ENCODE data around the gene PAM. TPM values are rescaled to one million over a fixed set of nuclear protein-coding genes. Genes with fewer than 3 reads are reported as not detected.

PAM gene
- total RNA-seq, 1 donor from 2014 or later = 940 TPM

DNA sequence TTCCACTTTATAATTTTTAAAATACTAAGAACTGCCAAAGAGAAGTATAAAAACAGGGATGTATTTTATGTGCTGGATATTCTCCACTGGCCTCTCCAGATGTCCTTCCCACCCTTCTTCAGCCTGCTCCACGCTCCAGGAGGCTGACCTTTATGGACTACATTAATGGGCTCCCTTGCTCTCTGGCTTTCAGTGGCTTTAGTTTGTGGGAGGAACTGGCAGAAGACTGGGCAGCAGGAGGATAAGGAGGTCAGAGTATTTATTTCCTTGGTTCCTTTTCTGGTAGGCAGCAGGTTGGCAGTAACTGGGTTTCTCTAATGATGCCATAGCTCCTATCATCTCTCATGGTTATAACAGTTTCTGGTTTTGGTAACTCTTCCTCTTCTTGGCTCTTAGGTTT is 133.9 kb downstream of the PAM start:
- H3K27ac ChIP-seq = no peak overlapping the region
- no peaks in the 10 kb centered on the region for H3K36me3 ChIP-seq
- H3K27me3 ChIP-seq = no peaks in the 10 kb centered on the region
- no peak for DNase-seq (ENCODE audit: low spot score in 2 of 2)
- TF ChIP-seq CTCF (IDR thresholded peaks at IDR 0.05) = no peak
- no peak overlapping the region for H3K4me3 ChIP-seq
- peaks cover 0 to 34% of the 10 kb centered on the region in 2 donors for H3K4me1 ChIP-seq
- intact Hi-C loops (cut with DNase I) = no loop called here
- no peaks in the 10 kb centered on the region for H3K9me3 ChIP-seq

DNA sequence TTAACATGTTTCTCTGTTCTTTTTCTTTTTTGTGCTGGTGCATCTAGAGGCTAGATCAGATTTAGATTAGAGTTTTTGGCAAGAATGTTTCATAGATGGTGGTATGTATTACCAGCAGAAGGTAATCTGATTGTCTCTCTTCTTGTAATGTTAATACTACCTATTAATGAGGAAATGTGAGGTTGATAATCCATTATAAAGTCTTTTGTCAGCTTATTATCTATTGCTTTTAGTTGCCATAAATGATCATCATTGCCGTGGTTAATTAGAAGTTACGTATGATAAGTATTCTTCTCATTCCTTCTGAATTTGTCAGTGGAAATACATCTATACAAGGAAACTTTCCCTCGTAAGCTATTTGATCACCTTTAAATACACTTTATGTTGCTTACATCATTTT is 135.0 kb downstream of the PAM start:
- Histone ChIP-seq H3K36me3 (no peaks in the 10 kb centered on the region), H3K4me3 (no peak overlapping the region), H3K27ac (no peak overlapping the region), H3K27me3 (no peaks in the 10 kb centered on the region), H3K9me3 (no peaks in the 10 kb centered on the region), H3K4me1 (peaks cover 0 to 28% of the 10 kb centered on the region in 2 donors)
- intact Hi-C loops (cut with DNase I) = no loop called here
- no peak for TF ChIP-seq CTCF (IDR thresholded peaks at IDR 0.05)
- DNase-seq (ENCODE audit: low spot score in 2 of 2) = no peak

- intact Hi-C loops (cut with DNase I) = no loop called here
- no peak for DNase-seq (ENCODE audit: low spot score in 2 of 2)
- Histone ChIP-seq H3K4me1 (peaks cover 0 to 28% of the 10 kb centered on the region in 2 donors), H3K4me3 (no peak overlapping the region), H3K36me3 (no peaks in the 10 kb centered on the region), H3K27ac (peak overlapping the region; percentile 31 to 37), H3K9me3 (no peaks in the 10 kb centered on the region), H3K27me3 (no peaks in the 10 kb centered on the region)
- no peak for TF ChIP-seq CTCF (IDR thresholded peaks at IDR 0.05)
These were observed 136.1 kb downstream of the PAM start for GRCh38 chr5:102891175-102891574.

DNA sequence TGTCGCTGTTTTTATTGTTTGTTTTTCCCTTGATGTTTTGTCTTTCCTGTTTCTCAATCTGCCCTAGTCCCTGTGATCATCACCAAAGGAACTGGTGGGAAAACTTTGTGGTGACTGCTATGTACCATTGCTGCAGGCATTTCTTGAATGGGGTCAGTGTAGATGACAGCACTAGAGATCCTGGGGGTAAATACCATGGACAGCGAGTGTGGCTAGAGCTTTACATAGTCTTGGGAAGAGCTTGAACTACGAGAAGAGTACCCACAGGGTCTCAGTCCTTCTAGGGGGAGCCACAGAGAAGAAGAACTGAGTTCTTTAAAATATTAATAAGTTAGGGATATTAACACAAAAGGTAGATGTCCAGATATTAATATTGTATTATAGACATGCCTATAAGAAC is 138.8 kb downstream of the PAM start:
- Histone ChIP-seq H3K36me3 (no peaks in the 10 kb centered on the region), H3K4me1 (peaks cover 0 to 26% of the 10 kb centered on the region in 2 donors), H3K27me3 (no peaks in the 10 kb centered on the region), H3K9me3 (no peaks in the 10 kb centered on the region), H3K27ac (no peak overlapping the region), H3K4me3 (no peak overlapping the region)
- intact Hi-C loops (cut with DNase I) = no loop called here
- TF ChIP-seq CTCF (IDR thresholded peaks at IDR 0.05) = no peak
- no peak for DNase-seq (ENCODE audit: low spot score in 2 of 2)

- TF ChIP-seq CTCF (IDR thresholded peaks at IDR 0.05) = no peak
- H3K9me3 ChIP-seq = no peaks in the 10 kb centered on the region
- H3K36me3 ChIP-seq = no peaks in the 10 kb centered on the region
- H3K27ac ChIP-seq = no peak overlapping the region
- DNase-seq (ENCODE audit: low spot score in 2 of 2) = no peak
- no peak overlapping the region for H3K4me3 ChIP-seq
- intact Hi-C loops (cut with DNase I) = no loop called here
- peaks cover 0 to 21% of the 10 kb centered on the region in 2 donors for H3K4me1 ChIP-seq
- no peaks in the 10 kb centered on the region for H3K27me3 ChIP-seq
These were observed 140.1 kb downstream of the PAM start for GRCh38 chr5:102895234-102895633.

DNA sequence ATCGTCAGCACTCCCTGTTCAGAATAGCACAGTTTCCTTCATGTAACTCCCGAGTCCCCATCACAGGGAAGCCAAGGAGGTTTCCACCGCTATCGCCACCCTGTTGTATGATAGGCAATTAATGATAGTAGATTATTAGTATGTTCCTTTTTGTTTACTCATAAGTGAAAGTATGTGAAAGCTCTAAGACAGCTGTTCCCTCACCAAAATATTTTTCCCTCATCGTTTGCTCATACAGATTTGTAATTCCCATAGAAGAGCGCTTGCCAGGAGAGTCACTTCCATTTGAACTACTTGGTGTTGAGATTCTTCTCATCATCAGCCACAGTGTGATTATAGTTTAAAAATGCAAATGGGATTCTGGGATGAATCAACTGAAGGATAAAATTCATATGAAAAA is 140.9 kb downstream of the PAM start:
- peaks cover 0 to 21% of the 10 kb centered on the region in 2 donors for H3K4me1 ChIP-seq
- intact Hi-C loops (cut with DNase I) = no loop called here
- no peak for DNase-seq (ENCODE audit: low spot score in 2 of 2)
- H3K36me3 ChIP-seq = no peaks in the 10 kb centered on the region
- H3K9me3 ChIP-seq = no peaks in the 10 kb centered on the region
- no peak overlapping the region for H3K4me3 ChIP-seq
- no peak overlapping the region for H3K27ac ChIP-seq
- H3K27me3 ChIP-seq = no peaks in the 10 kb centered on the region
- TF ChIP-seq CTCF (IDR thresholded peaks at IDR 0.05) = no peak

Data from ascending aorta (tissue), 2 donors.